Activated gamma-delta T cell treated with anti-CD3 and anti-CD28 coated beads, Interleukin-2, amount 50 U/mL, for 16 hours (primary cell): Measurements from ENCODE around the gene FAM120AOS.

Experiments
- DNase-seq: peaks from one replicate; pipeline ENCODE4 v3.0.0-alpha.2; 2020; ENCODE audit warnings: low read depth

Gene FAM120AOS

GRCh38 chr9:93437996-93438395 is 15.4 kb downstream of the FAM120AOS start:
- no peak for DNase-seq

- DNase-seq, result no peak
Measured at GRCh38 chr9:93436655-93437407, 16.6 kb downstream of the FAM120AOS start.

GRCh38 chr9:93436218-93436617 is 17.2 kb downstream of the FAM120AOS start:
- DNase-seq, result no peak

GRCh38 chr9:93435386-93435785 is 18.0 kb downstream of the FAM120AOS start:
- no peak for DNase-seq

GRCh38 chr9:93434056-93434455 is 19.3 kb downstream of the FAM120AOS start:
- DNase-seq, result no peak

- no peak for DNase-seq
Measured at GRCh38 chr9:93432964-93433363, 20.4 kb downstream of the FAM120AOS start.

- no peak for DNase-seq
Measured at GRCh38 chr9:93431539-93432105, 21.8 kb downstream of the FAM120AOS start.

GRCh38 chr9:93427655-93428379 is 25.6 kb downstream of the FAM120AOS start:
- DNase-seq, result no peak

GRCh38 chr9:93422977-93423616 is 30.3 kb downstream of the FAM120AOS start:
- DNase-seq, result no peak

GRCh38 chr9:93419023-93419422 is 34.4 kb downstream of the FAM120AOS start:
- no peak for DNase-seq

- no peak for DNase-seq
Measured at GRCh38 chr9:93417538-93417937, 35.8 kb downstream of the FAM120AOS start.

- DNase-seq, result no peak
Measured at GRCh38 chr9:93416530-93417235, 36.7 kb downstream of the FAM120AOS start.

- no peak for DNase-seq
Measured at GRCh38 chr9:93415176-93415690, 38.1 kb downstream of the FAM120AOS start.

- DNase-seq, result no peak
Measured at GRCh38 chr9:93413530-93413929, 39.9 kb downstream of the FAM120AOS start.

GRCh38 chr9:93406371-93406770 is 47.0 kb downstream of the FAM120AOS start:
- no peak for DNase-seq

- no peak for DNase-seq
Measured at GRCh38 chr9:93398471-93398870, 54.9 kb downstream of the FAM120AOS start.

- DNase-seq, result no peak
Measured at GRCh38 chr9:93397661-93398373, 55.6 kb downstream of the FAM120AOS start.
